SK-N-SH (cell line): ENCODE results near the gene TCEA2. TPM values are rescaled to one million over a fixed set of nuclear protein-coding genes. Genes with fewer than 3 reads are reported as not detected.

Experiments
- CTCF ChIA-PET: fragments of 300-600, 350-600 bp; formaldehyde crosslinking; extraction: SDS; loops from one replicate; lab custom pipeline; 2021; lab: Yijun Ruan, JAX
- POLR2A ChIA-PET: fragments of 350-600 bp; sonication (Branson Sonifier 250); formaldehyde crosslinking; extraction: SDS; loops from one replicate; lab custom pipeline; 2020; ENCODE audit warnings: antibody characterized with exemption, inconsistent platforms; lab: Yijun Ruan, JAX
- DNase-seq: peaks from one replicate; pipeline ENCODE4 v3.0.0; 2012
- H2AFZ ChIP-seq: fragments of 200-600 bp; sonication (generic); 2 replicates; pipeline ENCODE4 v1.8.1; 2016; ENCODE audit warnings: antibody characterized with exemption, mild to moderate bottlenecking, low read depth
- H3F3A ChIP-seq: fragments of 200-600 bp; sonication (generic); replicated peaks from 2 replicates; pipeline ENCODE3; 2016; ENCODE audit warnings: antibody characterized with exemption, mild to moderate bottlenecking; ENCODE audit not compliant: insufficient read depth
- H3K27ac ChIP-seq, 2 experiments: fragments of 200-500 bp in 1 of 2; fragments of 200-600 bp in 1 of 2; sonication (Bioruptor generic) in 1 of 2; sonication (generic), shearing (Covaris generic) in 1 of 2; 2 replicates each; pipeline versions ENCODE4 v1.5.1 to v1.6.1; 2014 to 2016; ENCODE audit warnings: low read depth in 2 of 2, inconsistent platforms in 1 of 2, low read length in 1 of 2, mild to moderate bottlenecking in 1 of 2, mixed read lengths in 1 of 2
- H3K27me3 ChIP-seq: fragments of 200-600 bp; sonication (generic), shearing (Covaris generic); 2 replicates; pipeline ENCODE4 v1.6.1; 2016; ENCODE audit warnings: mixed run types; ENCODE audit not compliant: insufficient read depth
- H3K36me3 ChIP-seq, 2 experiments: fragments of 200-500 bp in 1 of 2; fragments of 200-600 bp in 1 of 2; sonication (Bioruptor generic) in 1 of 2; sonication (generic) in 1 of 2; replicated peaks in 1 of 2; 2 replicates each; pipeline versions ENCODE3 to v1.5.1; 2014 to 2016; ENCODE audit warnings: low read length in 1 of 2, mild to moderate bottlenecking in 1 of 2; ENCODE audit not compliant: insufficient read depth in 2 of 2, control insufficient read depth in 1 of 2
- H3K4me1 ChIP-seq, 2 experiments: fragments of 200-500 bp in 1 of 2; fragments of 200-600 bp in 1 of 2; sonication (Bioruptor generic) in 1 of 2; sonication (generic), shearing (Covaris generic) in 1 of 2; 2 replicates each; pipeline versions ENCODE4 v1.5.1 to v1.6.1; 2014 to 2016; ENCODE audit warnings: low read depth in 1 of 2, low read length in 1 of 2, mixed run types in 1 of 2; ENCODE audit not compliant: insufficient read depth in 2 of 2, control insufficient read depth in 1 of 2
- H3K4me2 ChIP-seq: fragments of 200-600 bp; sonication (generic), shearing (Covaris generic); 2 replicates; pipeline ENCODE4 v1.6.1; 2017; ENCODE audit warnings: mixed run types
- H3K4me3 ChIP-seq, 2 experiments: fragments of 200-500 bp in 1 of 2; fragments of 200-600 bp in 1 of 2; sonication (Bioruptor generic) in 1 of 2; sonication (generic), shearing (Covaris generic) in 1 of 2; 2 replicates each; pipeline versions ENCODE4 v1.5.1 to v1.8.1; 2014 to 2016; ENCODE audit warnings: low read depth in 2 of 2, inconsistent platforms in 1 of 2, low read length in 1 of 2, mild to moderate bottlenecking in 1 of 2, mixed read lengths in 1 of 2, moderate library complexity in 1 of 2
- H3K79me2 ChIP-seq: fragments of 200-600 bp; sonication (generic); 2 replicates; pipeline ENCODE4 v1.8.1; 2017; ENCODE audit warnings: mild to moderate bottlenecking; ENCODE audit not compliant: insufficient read depth
- H3K9ac ChIP-seq: fragments of 200-600 bp; sonication (generic); 2 replicates; pipeline ENCODE4 v1.6.1; 2017; ENCODE audit warnings: mixed run types
- H3K9me2 ChIP-seq: fragments of 200-600 bp; sonication (generic); 2 replicates; pipeline ENCODE4 v1.6.1; 2017; ENCODE audit warnings: mixed run types
- H3K9me3 ChIP-seq: fragments of 200-600 bp; sonication (generic); 2 replicates; pipeline ENCODE4 v1.6.1; 2017; ENCODE audit warnings: mixed run types, mild to moderate bottlenecking, moderate library complexity
- H4K20me1 ChIP-seq: fragments of 200-600 bp; sonication (generic); 2 replicates; pipeline ENCODE4 v1.6.1; 2017; ENCODE audit warnings: mild to moderate bottlenecking, mixed run types; ENCODE audit not compliant: insufficient read depth
- EP300 ChIP-seq, 2 experiments: IDR thresholded peaks; 2 replicates each; pipeline versions ENCODE4 v1.4.0 to v1.6.1; 2012; ENCODE audit warnings: borderline replicate concordance in 1 of 2, low read depth in 1 of 2, low read length in 1 of 2
- EZH2phosphoT487 ChIP-seq: fragments of 200-600 bp; sonication (generic); IDR thresholded peaks from 2 replicates; pipeline ENCODE4 v1.6.1; 2017; ENCODE audit warnings: low read depth, mixed run types, mild to moderate bottlenecking, antibody characterized with exemption, moderate library complexity, borderline replicate concordance
- FOXJ3 ChIP-seq: sonication (generic); formaldehyde crosslinking; IDR thresholded peaks from 2 replicates; pipeline ENCODE4 v1.5.1; 2020; ENCODE audit warnings: mild to moderate bottlenecking, missing genetic modification reagents
- MXI1 ChIP-seq: IDR thresholded peaks from 2 replicates; pipeline ENCODE4 v1.6.1; 2012; ENCODE audit warnings: mild to moderate bottlenecking, low read depth, low read length, improper control_type of control experiment
- RFX5 ChIP-seq: IDR thresholded peaks from 2 replicates; pipeline ENCODE4 v1.6.1; 2012; ENCODE audit warnings: mild to moderate bottlenecking, improper control_type of control experiment, low read length
- YY1 ChIP-seq: IDR thresholded peaks from 2 replicates; pipeline ENCODE4 v1.4.0; 2012; ENCODE audit warnings: low read depth, mild to moderate bottlenecking
- ZBTB33 ChIP-seq: IDR thresholded peaks from 2 replicates; pipeline ENCODE4 v1.4.0; 2012; ENCODE audit warnings: low read depth, borderline replicate concordance
- WGBS: methylation state at CpG from one replicate; pipeline ENCODE4 v1.1.6; 2017; ENCODE audit warnings: low lambda C conversion rate; 5-methylcytosine and 5-hydroxymethylcytosine counted together
- polyA plus RNA-seq, 3 experiments: library from polyadenylated mRNA; depleted of rRNA; stranded (reverse); fragments of >200 nt; gene quantifications; 2 replicates each; pipeline ENCODE4 v1.2.3, GENCODE V29; 2012
- TF ChIP-seq, protein P1 (sequence below): IDR thresholded peaks from 2 replicates; pipeline ENCODE4 v1.4.0; 2012; ENCODE audit warnings: low read depth

TCEA2 gene
- polyA plus RNA-seq, 1 of the 3 experiments (the other 2 are of a cell fraction) = 98.9 TPM

DNA sequence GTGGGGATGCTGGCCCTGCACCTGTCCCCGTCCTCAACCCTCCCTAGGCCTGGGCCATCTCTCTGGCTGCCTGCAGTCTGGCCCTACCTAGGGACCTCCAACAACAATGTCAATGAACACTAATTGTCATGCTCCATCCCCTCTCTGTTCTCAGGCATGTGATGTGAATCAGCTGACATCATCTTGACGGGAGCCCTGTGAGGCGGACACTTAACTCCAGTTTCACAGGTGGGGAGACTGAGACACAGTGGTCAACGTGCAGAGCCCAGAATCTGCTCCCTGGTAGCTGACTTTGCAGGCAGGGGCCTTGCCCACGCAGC lies 762 bp upstream of the TCEA2 start:
- no peaks in the 10 kb centered on the region for H4K20me1 ChIP-seq
- H3K27me3 ChIP-seq = no peaks in the 10 kb centered on the region
- H3K9me2 ChIP-seq = no peaks in the 10 kb centered on the region
- POLR2A ChIA-PET = interaction anchor here (0.6 to 1.5 kb wide), 7 partner anchors 9 to 84 kb away, joined by 3 to 4 read pairs (median 3); partner anchors contain the start of genes OPRL1, PRPF6 and RGS19
- no peak for DNase-seq
- H3K4me1 ChIP-seq = peaks cover 14 to 20% of the 10 kb centered on the region in 2 experiments; a peak in 2 of 4 replicates
- peak overlapping the region; percentile 98 for H3K4me2 ChIP-seq
- CTCF ChIA-PET = interaction anchor here (1.0 to 2.5 kb wide), 8 partner anchors 10 to 82 kb away, joined by 3 to 12 read pairs (median 7); partner anchors contain the start of gene LKAAEAR1
- H3K9ac ChIP-seq = peak overlapping the region; percentile 90
- H3K4me3 ChIP-seq = peak overlapping the region; percentile 91 to 93
- 78% methylated on average over 3 of the region's 5 CpGs for WGBS
- no peaks in the 10 kb centered on the region for H3K36me3 ChIP-seq
- H3K9me3 ChIP-seq = no peaks in the 10 kb centered on the region
- TF ChIP-seq ZBTB33 (no peak), FOXJ3 (CRISPR knock-in tag) (no peak), YY1 (no peak), EP300 (IDR thresholded peaks at IDR 0.05; ENCODE audit: borderline replicate concordance in 1 of 2, low read depth in 1 of 2, low read length in 1 of 2) (no peak), EZH2phosphoT487 (no peak)
- TF ChIP-seq, protein P1, sequence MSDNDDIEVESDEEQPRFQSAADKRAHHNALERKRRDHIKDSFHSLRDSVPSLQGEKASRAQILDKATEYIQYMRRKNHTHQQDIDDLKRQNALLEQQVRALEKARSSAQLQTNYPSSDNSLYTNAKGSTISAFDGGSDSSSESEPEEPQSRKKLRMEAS = no peak
- H3K27ac ChIP-seq = peak overlapping the region; percentile 59 to 83; a peak in 2 of 4 replicates
- H3K79me2 ChIP-seq = peaks cover 15% of the 10 kb centered on the region; the same call in 1 of the 2 replicates
- peaks cover 4% of the 10 kb centered on the region for H3F3A ChIP-seq
- peak overlapping the region; percentile 85; the same call in 1 of the 2 replicates for H2AFZ ChIP-seq

GRCh38 chr20:64063389-64064144 lies 569 bp downstream of the TCEA2 start:
- H3K79me2 ChIP-seq = peaks cover 15% of the 10 kb centered on the region; the same call in 1 of the 2 replicates
- TF ChIP-seq RFX5 = no peak
- no peak for TF ChIP-seq MXI1
- peaks cover 4% of the 10 kb centered on the region for H3F3A ChIP-seq
- DNase-seq = peak; percentile 76
- peak overlapping the region; percentile 90 for H3K9ac ChIP-seq
- H3K27ac ChIP-seq = peak overlapping the region; percentile 64; a peak in 3 of 4 replicates
- H3K4me3 ChIP-seq = peak overlapping the region; percentile 91 to 93
- H3K4me2 ChIP-seq = peak overlapping the region; percentile 96
- peak overlapping the region; percentile 68; the same call in 1 of the 2 replicates for H2AFZ ChIP-seq
- H3K9me2 ChIP-seq = no peaks in the 10 kb centered on the region
- no peaks in the 10 kb centered on the region for H4K20me1 ChIP-seq
- H3K36me3 ChIP-seq = no peaks in the 10 kb centered on the region
- H3K27me3 ChIP-seq = no peaks in the 10 kb centered on the region
- H3K4me1 ChIP-seq = peaks cover 14 to 21% of the 10 kb centered on the region in 2 experiments; a peak in 2 of 4 replicates
- ChIA-PET POLR2A (interaction anchor here (0.5 to 1.5 kb wide), 9 partner anchors 9 to 198 kb away, joined by 3 to 7 read pairs (median 4); partner anchors contain the start of genes OPRL1, PRPF6, RGS19 and TPD52L2), CTCF (interaction anchor here (0.6 to 2.5 kb wide), 10 partner anchors 8 to 83 kb away, joined by 3 to 12 read pairs (median 6); partner anchors contain the start of gene LKAAEAR1)
- no peaks in the 10 kb centered on the region for H3K9me3 ChIP-seq
- WGBS = 1% methylated on average over 14 of the region's 51 CpGs
